Measurements from ENCODE around the gene LIPC.

LIPC gene

GRCh38 chr15:58431221-58432149, at the start of gene LIPC:
Gene LIPC, plus strand, starts transcription at chr15:58431991. Its CDS starts 42 bp downstream, at chr15:58432033.
- DNase-seq (ENCODE audit: low read depth), result no peak

- no peak for DNase-seq (ENCODE audit: low read depth)
Observed at GRCh38 chr15:58383876-58384275, 47.9 kb upstream of the LIPC start.

GRCh38 chr15:58384667-58385066, 47.1 kb upstream of the LIPC start:
- DNase-seq (ENCODE audit: low read depth), result no peak

- DNase-seq (ENCODE audit: low read depth), result no peak
Observed at GRCh38 chr15:58386081-58386480, 45.7 kb upstream of the LIPC start.

GRCh38 chr15:58386641-58387040, 45.1 kb upstream of the LIPC start:
- DNase-seq (ENCODE audit: low read depth), result no peak

GRCh38 chr15:58387130-58387529, 44.7 kb upstream of the LIPC start:
- peak; percentile 50 for DNase-seq (ENCODE audit: low read depth)

GRCh38 chr15:58388211-58388610, 43.6 kb upstream of the LIPC start:
- DNase-seq (ENCODE audit: low read depth), result no peak

- no peak for DNase-seq (ENCODE audit: low read depth)
Observed at GRCh38 chr15:58390118-58390517, 41.7 kb upstream of the LIPC start.

GRCh38 chr15:58390655-58391054, 41.1 kb upstream of the LIPC start:
- no peak for DNase-seq (ENCODE audit: low read depth)

- DNase-seq (ENCODE audit: low read depth), result no peak
Observed at GRCh38 chr15:58391088-58391487, 40.7 kb upstream of the LIPC start.

- no peak for DNase-seq (ENCODE audit: low read depth)
Observed at GRCh38 chr15:58392141-58392540, 39.6 kb upstream of the LIPC start.

GRCh38 chr15:58392611-58393161, 39.1 kb upstream of the LIPC start:
- DNase-seq (ENCODE audit: low read depth), result no peak

GRCh38 chr15:58393241-58393662, 38.5 kb upstream of the LIPC start:
- no peak for DNase-seq (ENCODE audit: low read depth)

GRCh38 chr15:58396181-58396580, 35.6 kb upstream of the LIPC start:
- DNase-seq (ENCODE audit: low read depth), result peak; percentile 91

GRCh38 chr15:58398071-58398470, 33.7 kb upstream of the LIPC start:
- DNase-seq (ENCODE audit: low read depth), result no peak

GRCh38 chr15:58398643-58399042, 33.1 kb upstream of the LIPC start:
- no peak for DNase-seq (ENCODE audit: low read depth)

GRCh38 chr15:58399739-58400138, 32.1 kb upstream of the LIPC start:
- DNase-seq (ENCODE audit: low read depth), result no peak

- DNase-seq (ENCODE audit: low read depth), result no peak
Observed at GRCh38 chr15:58401276-58401675, 30.5 kb upstream of the LIPC start.

- no peak for DNase-seq (ENCODE audit: low read depth)
Observed at GRCh38 chr15:58401991-58402649, 29.7 kb upstream of the LIPC start.

- no peak for DNase-seq (ENCODE audit: low read depth)
Observed at GRCh38 chr15:58403581-58403980, 28.2 kb upstream of the LIPC start.

GRCh38 chr15:58404020-58404419, 27.8 kb upstream of the LIPC start:
- no peak for DNase-seq (ENCODE audit: low read depth)

- no peak for DNase-seq (ENCODE audit: low read depth)
Observed at GRCh38 chr15:58404722-58405121, 27.1 kb upstream of the LIPC start.

- DNase-seq (ENCODE audit: low read depth), result no peak
Observed at GRCh38 chr15:58405865-58406264, 25.9 kb upstream of the LIPC start.
